ENCODE data around the gene RUSC2. TPM values are rescaled to one million over a fixed set of nuclear protein-coding genes. Genes with fewer than 3 reads are reported as not detected.
"Not testable (repeated sequence)": the region's sequence is repeated elsewhere in the genome, so short reads cannot be mapped to it uniquely, and the experiment has no call there.

RUSC2 gene
- total and polyA plus RNA-seq, 12 donors: 22.1 to 34.9 (median 28.2) TPM

GRCh38 chr9:35470894-35471293 lies 19.0 kb upstream of the RUSC2 start:
- Histone ChIP-seq H3K4me1 (no peaks in the 10 kb centered on the region), H3K27me3 (no peaks in the 10 kb centered on the region), H3K9me3 (no peaks in the 10 kb centered on the region), H3K27ac (no peak overlapping the region), H3K4me3 (no peak overlapping the region), H3K36me3 (no peaks in the 10 kb centered on the region)
- 90 to 95% methylated on average over 4 of the region's 4 CpGs for WGBS, 2 donors
- intact Hi-C loops (cut with DNase I): loop anchor here in 4 of 10 donors (10.0 kb wide), 4 partner anchors 156 to 346 kb away; no protein-coding TSS in a partner anchor
- DNase-seq (no peak), ATAC-seq (no peak)
- no peak for TF ChIP-seq CTCF (IDR thresholded peaks at IDR 0.05)

- Histone ChIP-seq H3K9me3 (no peaks in the 10 kb centered on the region), H3K4me1 (peaks cover 0 to 6% (median 0%) of the 10 kb centered on the region in 9 donors), H3K4me3 (no peak overlapping the region), H3K27ac (no peak overlapping the region), H3K36me3 (no peaks in the 10 kb centered on the region), H3K27me3 (no peaks in the 10 kb centered on the region)
- no peak for DNase-seq
- WGBS, 2 donors: 79 to 83% methylated on average over 8 of the region's 8 CpGs
- intact Hi-C loops (cut with DNase I): loop anchor here in 9 of 10 donors (2.0 to 10.0 kb wide), 11 partner anchors 162 to 579 kb away; partner anchors contain the start of gene ATOSB (in 3 of the 9)
- ATAC-seq: no peak
- TF ChIP-seq CTCF (IDR thresholded peaks at IDR 0.05): no peak
These were observed 13.3 kb upstream of the RUSC2 start for GRCh38 chr9:35476596-35476995.

GRCh38 chr9:35477211-35477855 lies 12.6 kb upstream of the RUSC2 start:
- peak; percentile 79 to 93 (median 89) for TF ChIP-seq CTCF (IDR thresholded peaks at IDR 0.05)
- DNase-seq (peak in 1 of 2 donors; percentile 60), ATAC-seq (peak; percentile 93 to 97 (median 96))
- H3K4me3 ChIP-seq, H3K27me3 ChIP-seq, H3K9me3 ChIP-seq, H3K4me1 ChIP-seq, H3K27ac ChIP-seq, H3K36me3 ChIP-seq: not testable (repeated sequence)
- WGBS, 2 donors: 27 to 32% methylated on average over 5 of the region's 5 CpGs
- intact Hi-C loops (cut with DNase I): loop anchor here in 9 of 10 donors (1.0 to 10.0 kb wide), 13 partner anchors 163 to 580 kb away; partner anchors contain the start of gene ATOSB (in 3 of the 9)

GRCh38 chr9:35478871-35479270 lies 11.0 kb upstream of the RUSC2 start:
- H3K4me1 ChIP-seq: peaks cover 0 to 6% (median 0%) of the 10 kb centered on the region in 9 donors
- H3K27ac ChIP-seq: no peak overlapping the region
- H3K4me3 ChIP-seq: no peak overlapping the region
- ATAC-seq (no peak), DNase-seq (no peak)
- no peaks in the 10 kb centered on the region for H3K36me3 ChIP-seq
- 70 to 74% methylated on average over 1 of the region's 1 CpG for WGBS, 2 donors
- H3K27me3 ChIP-seq: no peaks in the 10 kb centered on the region
- intact Hi-C loops (cut with DNase I): loop anchor here in 9 of 10 donors (2.0 to 10.0 kb wide), 10 partner anchors 76 to 582 kb away; partner anchors contain the start of gene ATOSB (in 3 of the 9)
- no peak for TF ChIP-seq CTCF (IDR thresholded peaks at IDR 0.05)
- H3K9me3 ChIP-seq: no peaks in the 10 kb centered on the region

Measured in heart right ventricle (tissue), 16 donors.